ENCODE measurements around the gene CREB1. TPM values are rescaled to one million over a fixed set of nuclear protein-coding genes. Genes with fewer than 3 reads are reported as not detected.

The CREB1 gene
- 10 to 100 TPM; 41.9 to 56.1 (median 51.9) TPM for total RNA-seq

DNA sequence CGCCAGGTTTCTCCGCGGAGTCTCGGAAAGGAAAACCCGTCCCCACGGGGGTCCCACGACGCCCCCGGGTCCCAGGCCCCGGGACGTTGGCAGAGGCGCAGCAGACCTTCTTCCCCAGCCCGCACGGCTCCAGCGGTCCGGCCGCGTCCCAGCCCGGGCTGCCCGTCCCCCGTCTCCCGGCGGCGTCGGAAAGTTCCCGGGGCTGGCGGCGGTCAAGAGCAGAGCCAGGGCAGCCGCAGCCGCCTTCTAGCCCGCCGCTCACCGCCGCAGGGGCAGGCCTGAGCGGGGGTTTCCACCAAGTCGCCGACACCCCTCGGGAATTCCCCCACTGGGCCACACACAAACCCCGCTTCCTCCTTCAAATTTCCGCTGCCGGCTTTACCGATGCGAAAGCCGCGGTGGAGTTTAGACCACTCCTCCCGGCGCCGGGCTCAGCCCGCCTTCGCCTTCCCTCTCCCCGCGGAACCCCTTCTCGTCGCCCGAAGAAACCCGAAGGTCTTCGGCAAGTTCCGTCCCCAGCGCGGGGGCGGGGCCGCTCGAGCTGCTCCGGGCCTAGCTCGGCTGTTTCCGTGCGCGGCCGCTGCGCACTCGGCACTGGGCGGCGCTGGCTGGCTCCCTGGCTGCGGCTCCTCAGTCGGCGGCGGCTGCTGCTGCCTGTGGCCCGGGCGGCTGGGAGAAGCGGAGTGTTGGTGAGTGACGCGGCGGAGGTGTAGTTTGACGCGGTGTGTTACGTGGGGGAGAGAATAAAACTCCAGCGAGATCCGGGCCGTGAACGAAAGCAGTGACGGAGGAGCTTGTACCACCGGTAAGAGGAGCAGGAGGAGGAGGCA lies at the start of gene CREB1:
Gene CREB1 (plus strand): TSS at position 633 of the 830 bp plus-strand sequence. CDS start 25,674 bp downstream, outside the sequence.
- in situ Hi-C loops (cut with MboI; ENCODE audit: low pct_ligation_motif_present in 1 of 4, low pct_unique_long_range_greater_than_20kb in 1 of 4, low sequenced_read_pairs in 3 of 4) = loop anchor here in 3 of 4 donors (10.0 to 25.0 kb wide), 4 partner anchors 95 to 733 kb away; partner anchors contain the start of genes METTL21A (in 2 of the 3), CCNYL1 (in 1 of the 3), IDH1 (in 1 of the 3) and PIKFYVE (in 1 of the 3)

DNA sequence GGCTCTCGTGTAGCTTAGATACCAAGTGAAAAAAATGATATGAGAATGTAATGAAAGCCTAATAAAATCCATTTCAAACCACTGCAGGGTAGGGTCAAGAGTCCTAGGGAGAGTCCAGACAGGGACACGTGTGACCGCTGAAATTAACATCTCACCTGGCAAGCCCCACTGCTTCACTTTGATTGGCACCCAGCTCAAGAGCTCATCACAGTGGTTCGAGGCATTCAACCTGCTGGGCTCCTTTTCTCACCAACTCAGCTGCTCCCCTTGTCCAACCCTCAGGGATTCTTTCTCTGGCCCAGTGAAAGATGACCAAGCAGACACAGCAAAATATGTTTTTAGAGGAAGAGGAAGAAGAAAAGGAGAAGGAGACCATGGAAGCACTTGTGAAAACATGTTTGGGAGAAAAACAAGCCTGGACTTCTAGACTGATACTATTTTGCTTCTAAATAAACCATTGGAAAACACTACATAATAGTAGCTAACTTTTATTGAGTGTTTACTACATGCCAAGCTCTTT lies 49.2 kb upstream of the CREB1 start:
- Histone ChIP-seq H3K36me3 (no peaks in the 10 kb centered on the region), H3K9me3 (no peaks in the 10 kb centered on the region), H3K4me3 (no peak overlapping the region), H3K4me1 (peaks cover 0 to 4% (median 0%) of the 10 kb centered on the region in 4 donors), H3K27me3 (no peaks in the 10 kb centered on the region), H3K27ac (no peak overlapping the region)
- in situ Hi-C loops (cut with MboI; ENCODE audit: low pct_ligation_motif_present in 1 of 4, low pct_unique_long_range_greater_than_20kb in 1 of 4, low sequenced_read_pairs in 3 of 4) = no loop called here
- TF ChIP-seq EP300 (IDR thresholded peaks at IDR 0.05; ENCODE audit: low read depth) (no peak), POLR2AphosphoS5 (IDR thresholded peaks at IDR 0.05) (no peak), POLR2A (IDR thresholded peaks at IDR 0.05) (no peak)
- TF ChIP-seq, protein P1, sequence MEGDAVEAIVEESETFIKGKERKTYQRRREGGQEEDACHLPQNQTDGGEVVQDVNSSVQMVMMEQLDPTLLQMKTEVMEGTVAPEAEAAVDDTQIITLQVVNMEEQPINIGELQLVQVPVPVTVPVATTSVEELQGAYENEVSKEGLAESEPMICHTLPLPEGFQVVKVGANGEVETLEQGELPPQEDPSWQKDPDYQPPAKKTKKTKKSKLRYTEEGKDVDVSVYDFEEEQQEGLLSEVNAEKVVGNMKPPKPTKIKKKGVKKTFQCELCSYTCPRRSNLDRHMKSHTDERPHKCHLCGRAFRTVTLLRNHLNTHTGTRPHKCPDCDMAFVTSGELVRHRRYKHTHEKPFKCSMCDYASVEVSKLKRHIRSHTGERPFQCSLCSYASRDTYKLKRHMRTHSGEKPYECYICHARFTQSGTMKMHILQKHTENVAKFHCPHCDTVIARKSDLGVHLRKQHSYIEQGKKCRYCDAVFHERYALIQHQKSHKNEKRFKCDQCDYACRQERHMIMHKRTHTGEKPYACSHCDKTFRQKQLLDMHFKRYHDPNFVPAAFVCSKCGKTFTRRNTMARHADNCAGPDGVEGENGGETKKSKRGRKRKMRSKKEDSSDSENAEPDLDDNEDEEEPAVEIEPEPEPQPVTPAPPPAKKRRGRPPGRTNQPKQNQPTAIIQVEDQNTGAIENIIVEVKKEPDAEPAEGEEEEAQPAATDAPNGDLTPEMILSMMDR (IDR thresholded peaks at IDR 0.05) = no peak
- 52% methylated on average over 4 of the region's 4 CpGs; no CpG with 5 or more reads in 1 of the 2 donors for WGBS, 2 donors (ENCODE audit: low coverage in 1 of 2)
- no peak for DNase-seq
- intact Hi-C loops (cut with DNase I; ENCODE audit: low total_unique reads) = no loop called here

More for the DNA sequence above, at the start of gene CREB1:
- peak; percentile 79 for TF ChIP-seq EP300 (IDR thresholded peaks at IDR 0.05; ENCODE audit: low read depth)
- TF ChIP-seq POLR2A (IDR thresholded peaks at IDR 0.05) = peak; percentile 99
- TF ChIP-seq, protein P1 (IDR thresholded peaks at IDR 0.05) = no peak
- peak; percentile 86 to 96 (median 92) for TF ChIP-seq POLR2AphosphoS5 (IDR thresholded peaks at IDR 0.05)
- WGBS, 2 donors (ENCODE audit: low coverage in 1 of 2) = 0 to 1% methylated on average over 11 to 90 of the region's 92 CpGs
- DNase-seq = peak; percentile 99
- H3K9me3 ChIP-seq = no peaks in the 10 kb centered on the region
- H3K4me3 ChIP-seq = peak within 1 kb of the TSS; percentile 63 to 90 (median 83)
- intact Hi-C loops (cut with DNase I; ENCODE audit: low total_unique reads) = loop anchor here (10.0 kb wide), 1 partner anchor 95 kb away; the partner anchor contains the start of gene METTL21A
- H3K27ac ChIP-seq = peak within 1 kb of the TSS; percentile 97 to 99 (median 98)
- peaks cover 24 to 50% (median 37%) of the 10 kb centered on the region in 4 donors for H3K4me1 ChIP-seq
- H3K27me3 ChIP-seq = no peaks in the 10 kb centered on the region
- H3K36me3 ChIP-seq = no peaks in the 10 kb centered on the region

DNA sequence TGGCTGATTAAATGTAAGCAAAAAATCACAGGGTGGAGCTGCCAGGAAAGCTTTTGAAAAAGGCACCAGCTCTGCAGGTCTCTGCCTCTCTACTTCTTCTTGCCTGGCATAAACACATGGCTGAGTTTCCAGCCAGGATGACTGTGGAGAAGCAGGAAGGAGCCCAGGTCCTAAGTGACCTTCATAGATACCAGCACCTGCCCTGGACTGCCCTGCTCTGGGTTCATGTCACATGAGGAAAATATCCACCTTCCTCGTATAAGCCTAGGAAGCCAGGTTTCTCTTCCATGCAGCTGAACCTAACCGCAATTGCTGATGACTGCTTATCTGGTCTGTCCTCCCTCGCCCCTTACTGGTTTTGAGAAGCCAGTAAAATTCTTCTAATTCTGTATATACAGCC lies 47.8 kb upstream of the CREB1 start:
- TF ChIP-seq POLR2AphosphoS5 (IDR thresholded peaks at IDR 0.05) = no peak
- no peak for TF ChIP-seq POLR2A (IDR thresholded peaks at IDR 0.05)
- TF ChIP-seq, protein P1 (IDR thresholded peaks at IDR 0.05) = no peak
- no peak for TF ChIP-seq EP300 (IDR thresholded peaks at IDR 0.05; ENCODE audit: low read depth)
- peaks cover 0 to 4% (median 0%) of the 10 kb centered on the region in 4 donors for H3K4me1 ChIP-seq
- H3K9me3 ChIP-seq = no peaks in the 10 kb centered on the region
- DNase-seq = no peak
- no peak overlapping the region for H3K4me3 ChIP-seq
- WGBS, 2 donors (ENCODE audit: low coverage in 1 of 2) = 74 to 83% methylated on average over 1 to 3 of the region's 3 CpGs
- in situ Hi-C loops (cut with MboI; ENCODE audit: low pct_ligation_motif_present in 1 of 4, low pct_unique_long_range_greater_than_20kb in 1 of 4, low sequenced_read_pairs in 3 of 4) (no loop called here), intact Hi-C loops (cut with DNase I; ENCODE audit: low total_unique reads) (no loop called here)
- H3K27ac ChIP-seq = peak overlapping the region in 1 of 4 donors; percentile 4
- no peaks in the 10 kb centered on the region for H3K27me3 ChIP-seq
- no peaks in the 10 kb centered on the region for H3K36me3 ChIP-seq

DNA sequence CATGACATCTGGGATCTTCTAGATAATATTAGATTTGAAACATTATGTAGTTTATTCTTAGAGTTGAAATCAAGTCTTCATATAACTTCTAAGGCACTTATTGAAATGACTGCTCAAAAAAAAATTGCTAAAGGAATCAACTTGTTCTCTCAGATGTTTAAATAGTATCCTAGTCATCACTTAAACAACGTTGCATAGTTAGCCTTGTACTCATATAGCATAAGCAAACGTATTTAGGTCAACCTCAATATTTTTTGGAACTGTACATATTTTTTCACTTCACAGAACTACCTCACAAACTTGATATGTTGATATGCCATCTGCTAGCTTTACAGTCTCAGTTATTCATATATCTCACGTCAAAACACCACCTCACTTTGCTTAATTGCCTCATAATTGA lies 47.1 kb upstream of the CREB1 start:
- no peak for DNase-seq
- no peaks in the 10 kb centered on the region for H3K27me3 ChIP-seq
- no peak for TF ChIP-seq POLR2A (IDR thresholded peaks at IDR 0.05)
- TF ChIP-seq EP300 (IDR thresholded peaks at IDR 0.05; ENCODE audit: low read depth) = no peak
- TF ChIP-seq, protein P1 (IDR thresholded peaks at IDR 0.05) = no peak
- no peak for TF ChIP-seq POLR2AphosphoS5 (IDR thresholded peaks at IDR 0.05)
- H3K4me1 ChIP-seq = peaks cover 0 to 4% (median 0%) of the 10 kb centered on the region in 4 donors
- H3K36me3 ChIP-seq = no peaks in the 10 kb centered on the region
- intact Hi-C loops (cut with DNase I; ENCODE audit: low total_unique reads) = no loop called here
- in situ Hi-C loops (cut with MboI; ENCODE audit: low pct_ligation_motif_present in 1 of 4, low pct_unique_long_range_greater_than_20kb in 1 of 4, low sequenced_read_pairs in 3 of 4) = no loop called here
- no peak overlapping the region for H3K4me3 ChIP-seq
- H3K27ac ChIP-seq = no peak overlapping the region
- 61 to 63% methylated on average over 3 of the region's 3 CpGs for WGBS, 2 donors (ENCODE audit: low coverage in 1 of 2)
- no peaks in the 10 kb centered on the region for H3K9me3 ChIP-seq
